ENCODE measurements around the gene TIMP3.

DNA sequence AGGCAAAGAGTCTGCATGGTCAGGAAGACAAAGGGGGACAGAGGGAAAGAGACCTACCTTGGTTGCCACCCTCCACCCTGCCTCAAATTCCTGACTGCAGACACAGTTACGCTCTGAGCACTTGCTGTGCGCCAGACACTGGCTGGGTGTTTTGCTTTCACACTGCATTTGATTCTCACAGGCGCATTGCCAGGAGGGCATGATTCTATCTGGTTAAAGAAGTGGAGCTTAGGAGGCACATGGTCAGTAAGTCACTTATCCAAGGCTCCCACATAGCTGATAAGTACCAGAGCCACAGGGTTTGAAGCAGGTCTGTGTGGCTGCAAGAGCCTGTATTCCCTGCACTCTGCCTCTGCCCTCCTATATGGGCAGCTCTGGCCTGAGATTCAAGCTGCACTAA lies 103.9 kb downstream of the TIMP3 start:
- TF ChIP-seq EZH2 (optimal IDR thresholded peaks at IDR 0.05; ENCODE audit: low read depth, low read length) (no peak), EZH2phosphoT487 (IDR thresholded peaks at IDR 0.05; ENCODE audit: low read length) (no peak)
- TF ChIP-seq, protein P1, sequence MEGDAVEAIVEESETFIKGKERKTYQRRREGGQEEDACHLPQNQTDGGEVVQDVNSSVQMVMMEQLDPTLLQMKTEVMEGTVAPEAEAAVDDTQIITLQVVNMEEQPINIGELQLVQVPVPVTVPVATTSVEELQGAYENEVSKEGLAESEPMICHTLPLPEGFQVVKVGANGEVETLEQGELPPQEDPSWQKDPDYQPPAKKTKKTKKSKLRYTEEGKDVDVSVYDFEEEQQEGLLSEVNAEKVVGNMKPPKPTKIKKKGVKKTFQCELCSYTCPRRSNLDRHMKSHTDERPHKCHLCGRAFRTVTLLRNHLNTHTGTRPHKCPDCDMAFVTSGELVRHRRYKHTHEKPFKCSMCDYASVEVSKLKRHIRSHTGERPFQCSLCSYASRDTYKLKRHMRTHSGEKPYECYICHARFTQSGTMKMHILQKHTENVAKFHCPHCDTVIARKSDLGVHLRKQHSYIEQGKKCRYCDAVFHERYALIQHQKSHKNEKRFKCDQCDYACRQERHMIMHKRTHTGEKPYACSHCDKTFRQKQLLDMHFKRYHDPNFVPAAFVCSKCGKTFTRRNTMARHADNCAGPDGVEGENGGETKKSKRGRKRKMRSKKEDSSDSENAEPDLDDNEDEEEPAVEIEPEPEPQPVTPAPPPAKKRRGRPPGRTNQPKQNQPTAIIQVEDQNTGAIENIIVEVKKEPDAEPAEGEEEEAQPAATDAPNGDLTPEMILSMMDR (IDR thresholded peaks at IDR 0.05; ENCODE audit: low read length), result no peak

All from MM.1S (cell line).